ENCODE results near the gene MTOR. TPM values are rescaled to one million over a fixed set of nuclear protein-coding genes. Genes with fewer than 3 reads are reported as not detected.

The MTOR gene
- total and polyA plus RNA-seq, 10 donors = 12.5 to 50.9 (median 35.5) TPM

- no peak for DNase-seq
- 80 to 85% (median 81%) methylated on average over 5 of the region's 5 CpGs for WGBS, 5 donors
- Histone ChIP-seq H3K27ac (peak overlapping the region in 3 of 8 donors; percentile 83 to 89 (median 86)), H3K9me3 (peaks cover 0 to 5% (median 0%) of the 10 kb centered on the region in 8 donors), H3K4me3 (no peak overlapping the region), H3K4me1 (peaks cover 14 to 49% (median 30%) of the 10 kb centered on the region in 6 donors), H3K27me3 (replicated peaks in 1 of 7) (no peaks in the 10 kb centered on the region), H3K36me3 (peaks cover 0 to 53% (median 26%) of the 10 kb centered on the region in 6 donors)
- TF ChIP-seq CTCF (IDR thresholded peaks at IDR 0.05 in 8 of 11, conservative IDR thresholded peaks at IDR 0.05 in 3 of 11) (no peak), POLR2AphosphoS5 (IDR thresholded peaks at IDR 0.05) (no peak), POLR2A (IDR thresholded peaks at IDR 0.05) (no peak)
- intact Hi-C loops (cut with DNase I; ENCODE audit: low total_unique reads) = no loop called here
Measured at GRCh38 chr1:11061652-11062365, 200.5 kb downstream of the MTOR start.

- intact Hi-C loops (cut with DNase I; ENCODE audit: low total_unique reads) = no loop called here
- peak within 1 kb of the TSS; percentile 44 to 89 (median 74) for H3K27ac ChIP-seq
- 0 to 1% (median 0%) methylated on average over 18 to 83 of the region's 83 CpGs for WGBS, 5 donors
- H3K4me3 ChIP-seq = peak within 1 kb of the TSS; percentile 73 to 99 (median 94)
- H3K4me1 ChIP-seq = peaks cover 14 to 49% (median 30%) of the 10 kb centered on the region in 6 donors
- H3K9me3 ChIP-seq = peaks cover 0 to 4% (median 0%) of the 10 kb centered on the region in 8 donors
- no peaks in the 10 kb centered on the region for H3K27me3 ChIP-seq (replicated peaks in 1 of 7)
- TF ChIP-seq CTCF (IDR thresholded peaks at IDR 0.05 in 8 of 11, conservative IDR thresholded peaks at IDR 0.05 in 3 of 11) (peak in 8 of 11 experiments; percentile 18 to 86 (median 76)), POLR2A (IDR thresholded peaks at IDR 0.05) (no peak), POLR2AphosphoS5 (IDR thresholded peaks at IDR 0.05) (peak; percentile 81 to 88 (median 86))
- peak; percentile 97 for DNase-seq
- peaks cover 0 to 53% (median 26%) of the 10 kb centered on the region in 6 donors for H3K36me3 ChIP-seq
Measured at GRCh38 chr1:11059968-11060830, 202.2 kb downstream of the MTOR start, which contains the start of gene SRM. TSS of gene SRM (minus strand) at chr1:11060018. CDS start at chr1:11059943, 75 bp downstream.

GRCh38 chr1:11059155-11059967 is 203.0 kb downstream of the MTOR start:
- 0 to 4% (median 2%) methylated on average over 28 to 72 of the region's 72 CpGs for WGBS, 5 donors
- peak overlapping the region in 5 of 8 donors; percentile 33 to 89 (median 70) for H3K27ac ChIP-seq
- DNase-seq = no peak
- no peaks in the 10 kb centered on the region for H3K27me3 ChIP-seq (replicated peaks in 1 of 7)
- H3K4me3 ChIP-seq = peak overlapping the region; percentile 73 to 99 (median 94)
- TF ChIP-seq POLR2AphosphoS5 (IDR thresholded peaks at IDR 0.05) = no peak
- no peak for TF ChIP-seq POLR2A (IDR thresholded peaks at IDR 0.05)
- no peak for TF ChIP-seq CTCF (IDR thresholded peaks at IDR 0.05 in 8 of 11, conservative IDR thresholded peaks at IDR 0.05 in 3 of 11)
- H3K4me1 ChIP-seq = peaks cover 14 to 49% (median 30%) of the 10 kb centered on the region in 6 donors
- H3K36me3 ChIP-seq = peaks cover 0 to 53% (median 29%) of the 10 kb centered on the region in 6 donors
- intact Hi-C loops (cut with DNase I; ENCODE audit: low total_unique reads) = no loop called here
- no peaks in the 10 kb centered on the region for H3K9me3 ChIP-seq

Data from spleen (tissue), 11 donors.